Gastrocnemius medialis (tissue), 4 donors: ENCODE measurements around the gene SLC7A14. TPM values are rescaled to one million over a fixed set of nuclear protein-coding genes. Genes with fewer than 3 reads are reported as not detected.

ENCODE experiments used
- ATAC-seq, 2 donors: fragments of 150-250 bp; one replicate each; pipeline ENCODE4 v1.9.1; 2016
- DNase-seq, 2 donors: peaks; one replicate each; pipeline ENCODE4 v3.0.0-alpha.2; 2019
- H3K27ac ChIP-seq, 4 donors: fragments of 200-600 bp; sonication (generic); 1 replicate in 1 of 4; 2 replicates in 3 of 4; pipeline ENCODE4 v1.5.1; 2016 to 2018; ENCODE audit warnings: mild to moderate bottlenecking in 2 of 4, moderate library complexity in 1 of 4
- H3K27me3 ChIP-seq, 3 donors: fragments of 200-600 bp; sonication (generic) in 2 of 3; 1 replicate in 1 of 3; 2 replicates in 2 of 3; pipeline versions ENCODE4 v1.5.1 to v1.6.0; 2016 to 2019; ENCODE audit warnings: mild to moderate bottlenecking in 1 of 3, moderate library complexity in 1 of 3
- H3K36me3 ChIP-seq, 2 donors: fragments of 200-600 bp; sonication (generic) in 1 of 2; one replicate each; pipeline ENCODE4 v1.5.1; 2017 to 2018
- H3K4me1 ChIP-seq, 2 donors: fragments of 200-600 bp; sonication (generic) in 1 of 2; one replicate each; pipeline ENCODE4 v1.5.1; 2016 to 2017; ENCODE audit warnings: mild to moderate bottlenecking in 2 of 2
- H3K4me3 ChIP-seq, 4 donors: fragments of 200-600 bp; sonication (generic) in 3 of 4; 1 replicate in 1 of 4; 2 replicates in 3 of 4; pipeline ENCODE4 v1.5.1; 2016 to 2019; ENCODE audit warnings: mild to moderate bottlenecking in 2 of 4
- H3K9me3 ChIP-seq, 3 donors: fragments of 200-600 bp; sonication (generic) in 2 of 3; 1 replicate in 1 of 3; 2 replicates in 2 of 3; pipeline ENCODE4 v1.5.1; 2016 to 2019
- CTCF ChIP-seq, 5 experiments: fragments of 450-650 bp in 3 of 5; fragments of 200-600 bp in 2 of 5; sonication (generic) in 2 of 5; IDR thresholded peaks in 4 of 5; conservative IDR thresholded peaks in 1 of 5; 1 replicate in 4 of 5; 2 replicates in 1 of 5; pipeline ENCODE4 v1.5.1; 2016 to 2019; ENCODE audit warnings: antibody characterized with exemption in 5 of 5, mild to moderate bottlenecking in 3 of 5, moderate library complexity in 3 of 5
- POLR2A ChIP-seq, 2 donors: fragments of 450-650 bp; IDR thresholded peaks; one replicate each; pipeline ENCODE4 v1.6.1; 2017; ENCODE audit warnings: antibody characterized with exemption in 2 of 2, mild to moderate bottlenecking in 2 of 2, moderate library complexity in 2 of 2
- in situ Hi-C, 4 donors: fragments of 200-750 bp; cut with MboI; loops; one replicate each; pipeline versions ENCODE4 v1.15.0 to v1.8.0; 2017; ENCODE audit warnings: low sequenced_read_pairs in 4 of 4
- intact Hi-C: fragments of 100-400 bp; cut with DNase I; formaldehyde crosslinking; loops from one replicate; pipeline ENCODE4 v1.15.1; 2023; ENCODE audit warnings: low total_unique reads
- total RNA-seq, 4 donors: library from RNA; depleted of rRNA; stranded (reverse); fragments of >200 nt; gene quantifications; one replicate each; pipeline versions ENCODE4 v1.1.0 to v1.2.3, GENCODE V29; 2016

The SLC7A14 gene
- total RNA-seq, 4 donors from 2014 or later = 0.02 TPM; not detected in 3

GRCh38 chr3:170507063-170507462 is 78.8 kb downstream of the SLC7A14 start:
- Histone ChIP-seq H3K4me3 (no peak overlapping the region), H3K27me3 (no peaks in the 10 kb centered on the region), H3K36me3 (no peaks in the 10 kb centered on the region), H3K4me1 (no peaks in the 10 kb centered on the region), H3K9me3 (no peaks in the 10 kb centered on the region), H3K27ac (no peak overlapping the region)
- no peak for ATAC-seq
- DNase-seq = no peak
- in situ Hi-C loops (no loop called here), intact Hi-C loops (no loop called here)
- no peak for TF ChIP-seq POLR2A (IDR thresholded peaks at IDR 0.05)

- in situ Hi-C loops (no loop called here), intact Hi-C loops (no loop called here)
- Histone ChIP-seq H3K27me3 (no peaks in the 10 kb centered on the region), H3K9me3 (no peaks in the 10 kb centered on the region), H3K4me3 (no peak overlapping the region), H3K27ac (no peak overlapping the region), H3K36me3 (no peaks in the 10 kb centered on the region), H3K4me1 (no peaks in the 10 kb centered on the region)
- no peak for DNase-seq
- TF ChIP-seq CTCF (IDR thresholded peaks at IDR 0.05 in 4 of 5, conservative IDR thresholded peaks at IDR 0.05 in 1 of 5) = no peak
- no peak for TF ChIP-seq POLR2A (IDR thresholded peaks at IDR 0.05)
- no peak for ATAC-seq
Measured at GRCh38 chr3:170506556-170506955, 79.3 kb downstream of the SLC7A14 start.

GRCh38 chr3:170502297-170502696 is 83.6 kb downstream of the SLC7A14 start:
- H3K27ac ChIP-seq = no peak overlapping the region
- in situ Hi-C loops (no loop called here), intact Hi-C loops (no loop called here)
- no peaks in the 10 kb centered on the region for H3K9me3 ChIP-seq
- no peak for DNase-seq
- no peak for ATAC-seq
- no peaks in the 10 kb centered on the region for H3K4me1 ChIP-seq
- TF ChIP-seq POLR2A (IDR thresholded peaks at IDR 0.05) = no peak
- no peak for TF ChIP-seq CTCF (IDR thresholded peaks at IDR 0.05 in 4 of 5, conservative IDR thresholded peaks at IDR 0.05 in 1 of 5)
- H3K27me3 ChIP-seq = no peaks in the 10 kb centered on the region
- H3K4me3 ChIP-seq = no peak overlapping the region
- H3K36me3 ChIP-seq = no peaks in the 10 kb centered on the region

GRCh38 chr3:170500995-170501394 is 84.9 kb downstream of the SLC7A14 start:
- Histone ChIP-seq H3K27me3 (no peaks in the 10 kb centered on the region), H3K27ac (no peak overlapping the region), H3K4me1 (no peaks in the 10 kb centered on the region), H3K4me3 (no peak overlapping the region), H3K9me3 (no peaks in the 10 kb centered on the region), H3K36me3 (no peaks in the 10 kb centered on the region)
- no peak for TF ChIP-seq CTCF (IDR thresholded peaks at IDR 0.05 in 4 of 5, conservative IDR thresholded peaks at IDR 0.05 in 1 of 5)
- no peak for TF ChIP-seq POLR2A (IDR thresholded peaks at IDR 0.05)
- intact Hi-C loops (no loop called here), in situ Hi-C loops (no loop called here)
- no peak for ATAC-seq
- DNase-seq = no peak

- no peak for ATAC-seq
- Histone ChIP-seq H3K36me3 (no peaks in the 10 kb centered on the region), H3K4me3 (no peak overlapping the region), H3K27ac (no peak overlapping the region), H3K9me3 (no peaks in the 10 kb centered on the region), H3K27me3 (no peaks in the 10 kb centered on the region), H3K4me1 (no peaks in the 10 kb centered on the region)
- no peak for TF ChIP-seq POLR2A (IDR thresholded peaks at IDR 0.05)
- TF ChIP-seq CTCF (IDR thresholded peaks at IDR 0.05 in 4 of 5, conservative IDR thresholded peaks at IDR 0.05 in 1 of 5) = no peak
- intact Hi-C loops = no loop called here
- DNase-seq = no peak
- in situ Hi-C loops = no loop called here
Measured at GRCh38 chr3:170500462-170500861, 85.4 kb downstream of the SLC7A14 start.
